HTERT RPE-1 (cell line): ENCODE results near the gene CRHR2.

Experiments
- in situ Hi-C: fragments of 300-500 bp; cut with MboI; formaldehyde crosslinking; loops from 4 replicates; pipeline ENCODE4 v1.14.3; 2020; ENCODE audit warnings: low sequenced_read_pairs

CRHR2 gene

DNA sequence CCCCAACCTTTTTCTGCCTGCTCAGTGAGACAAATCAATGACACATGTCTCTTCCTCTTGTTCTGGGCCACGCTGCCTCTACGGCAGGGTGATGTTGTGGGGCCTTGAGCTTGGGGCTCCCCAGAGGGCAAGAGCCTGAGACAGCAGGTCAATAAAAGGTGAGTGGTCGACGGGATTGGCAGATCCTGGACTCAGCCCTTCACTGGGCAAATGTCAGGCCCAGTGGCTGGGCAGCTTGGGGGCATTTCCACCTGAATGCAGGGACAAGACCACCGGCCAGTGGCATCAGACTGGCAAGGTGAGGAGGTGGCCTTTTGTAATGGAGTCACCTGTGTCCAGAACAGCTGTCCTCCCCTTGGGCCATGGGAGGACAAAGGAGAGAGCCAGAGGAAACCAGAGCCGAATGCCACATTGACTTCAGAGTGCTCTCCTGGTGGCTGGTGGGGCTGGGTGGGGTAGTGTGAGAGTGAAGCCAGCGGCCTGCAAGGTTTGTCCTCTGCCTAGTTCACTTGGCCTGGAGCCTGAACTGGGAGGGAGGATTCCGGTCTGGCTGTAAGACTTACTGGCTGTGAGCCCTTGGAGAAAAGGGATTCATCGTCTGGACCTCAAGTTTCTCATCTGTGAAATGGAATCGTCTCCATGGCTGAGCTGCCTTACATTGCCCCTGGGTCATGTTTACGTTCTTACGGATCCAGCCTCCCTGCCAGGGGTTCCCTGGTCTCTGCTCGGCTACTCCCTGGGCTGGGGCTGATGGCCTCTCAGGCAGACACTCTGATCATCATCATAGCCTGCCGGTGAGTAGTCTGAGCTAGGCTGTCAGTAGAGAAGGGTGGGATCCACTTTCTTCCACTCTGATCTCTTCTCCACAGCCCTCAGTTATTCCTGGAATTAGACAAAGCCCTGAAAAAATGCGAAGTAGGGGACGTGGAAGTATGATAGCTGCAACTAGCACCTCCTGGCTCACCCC is 25.4 kb upstream of the CRHR2 start:
- in situ Hi-C loops, result no loop called here

DNA sequence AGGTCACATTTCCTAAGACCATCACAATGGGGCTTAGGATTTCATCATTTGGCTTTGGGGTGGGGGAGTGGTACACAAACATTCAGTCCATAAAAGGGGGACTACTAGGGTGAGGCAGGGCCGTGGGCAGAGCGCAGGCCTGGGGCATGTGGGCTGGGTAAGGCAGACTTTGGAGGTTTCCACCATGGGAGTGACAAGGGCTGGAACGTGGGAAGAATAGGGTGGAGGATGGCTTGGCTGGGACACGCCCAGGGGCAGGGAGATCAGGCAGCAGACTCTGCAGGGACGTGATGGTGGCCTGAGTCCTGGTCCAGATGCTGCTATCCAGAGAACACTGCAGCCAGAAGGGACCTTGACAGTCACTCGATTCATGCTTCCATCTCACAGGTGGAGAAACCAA is 24.7 kb upstream of the CRHR2 start:
- in situ Hi-C loops, result no loop called here

DNA sequence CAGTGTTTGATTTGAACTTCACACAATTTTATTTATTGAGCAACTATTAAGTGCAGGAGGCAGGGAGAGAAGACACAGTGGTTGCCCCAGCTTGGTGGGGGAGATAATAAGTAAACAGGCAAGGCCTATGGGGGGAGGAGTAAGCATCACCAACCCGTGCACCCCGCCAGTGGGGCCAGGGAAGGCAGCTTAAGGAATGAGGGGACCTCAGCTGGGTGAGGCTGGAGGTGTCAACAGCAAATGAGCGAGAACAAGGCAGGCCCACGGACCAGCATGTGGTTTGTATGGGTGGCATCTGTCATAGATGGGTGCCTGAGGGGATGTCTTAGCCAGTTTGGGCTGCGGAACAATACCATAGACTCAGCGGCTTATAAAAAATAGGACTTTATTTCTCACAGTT is 24.1 kb upstream of the CRHR2 start:
- in situ Hi-C loops, result no loop called here

DNA sequence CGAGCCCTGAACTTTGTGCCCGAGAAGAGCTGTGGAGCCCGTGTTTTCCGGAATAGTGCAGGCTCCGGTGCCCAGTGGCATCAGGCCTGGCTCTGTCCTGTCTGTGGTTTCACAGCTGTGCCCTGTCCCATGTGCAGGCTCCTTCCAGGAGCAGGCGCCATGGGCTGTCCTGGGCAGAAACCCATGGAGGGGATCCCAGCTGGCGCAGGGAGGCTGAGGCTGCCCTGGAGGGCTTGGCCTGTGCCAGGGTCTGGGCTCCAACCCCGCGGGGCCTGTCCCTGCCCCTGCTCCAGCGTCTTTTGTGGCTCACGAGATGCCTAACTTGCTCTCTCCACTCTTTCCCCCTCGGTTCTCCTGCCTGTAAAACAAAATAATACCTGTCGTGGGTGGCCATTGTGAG is 23.3 kb upstream of the CRHR2 start:
- in situ Hi-C loops, result no loop called here

DNA sequence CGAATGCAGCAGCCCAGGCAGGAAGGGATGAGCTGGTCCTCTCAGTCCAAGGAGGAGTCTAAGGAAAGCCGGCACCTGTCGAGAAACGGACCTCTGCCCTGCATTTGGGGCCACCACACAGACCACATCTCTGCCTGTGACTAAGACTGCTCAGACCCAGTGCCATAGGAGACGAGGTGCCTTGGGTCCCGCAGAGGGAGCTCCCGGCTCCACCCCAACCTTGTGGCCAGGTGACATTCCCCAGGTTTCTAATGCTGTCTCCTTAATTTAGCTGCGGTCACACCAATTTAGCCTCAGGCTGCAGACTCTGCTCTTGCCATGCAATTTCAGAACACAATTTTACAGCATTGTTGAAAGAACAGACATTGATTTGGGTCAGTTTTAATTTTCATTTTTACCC is 22.8 kb upstream of the CRHR2 start:
- in situ Hi-C loops, result no loop called here

DNA sequence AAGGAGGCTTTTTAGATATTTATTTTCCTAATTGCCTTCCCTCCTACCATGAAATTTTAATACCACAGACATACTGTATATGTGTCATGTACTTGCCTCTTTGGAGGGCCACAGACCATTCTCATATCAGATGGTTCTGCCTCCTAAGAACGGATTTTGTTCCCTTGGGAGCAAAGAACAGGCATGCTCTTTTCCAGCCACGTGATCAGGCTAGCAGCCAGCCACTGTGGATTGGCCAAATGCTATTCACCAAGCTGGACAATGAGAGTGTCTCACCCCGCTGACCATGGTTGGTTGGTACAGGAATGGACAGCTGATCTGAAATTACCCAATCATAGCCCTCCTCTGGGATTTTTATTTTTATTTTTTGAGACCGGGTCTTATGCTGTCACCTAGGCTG is 21.5 kb upstream of the CRHR2 start:
- in situ Hi-C loops, result no loop called here

DNA sequence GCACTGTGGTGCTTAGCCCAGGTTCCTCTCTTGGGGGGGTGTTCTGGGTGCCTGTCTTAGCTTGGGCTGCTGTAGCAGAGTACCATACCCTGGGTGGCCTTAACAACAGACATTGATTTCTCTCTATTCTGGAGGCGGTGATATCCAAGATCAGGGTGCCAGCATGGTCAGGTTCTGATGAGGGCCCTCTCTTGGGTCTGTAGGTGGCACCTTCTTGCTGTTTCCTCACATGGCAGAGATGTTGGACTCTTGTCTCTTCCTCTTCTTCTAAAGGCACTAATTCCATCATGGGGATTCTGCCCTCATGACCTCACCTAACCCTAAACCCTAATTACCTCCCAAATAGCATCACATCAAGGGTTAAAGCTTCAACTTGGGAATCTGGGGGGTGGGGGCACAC is 19.9 kb upstream of the CRHR2 start:
- in situ Hi-C loops, result no loop called here

DNA sequence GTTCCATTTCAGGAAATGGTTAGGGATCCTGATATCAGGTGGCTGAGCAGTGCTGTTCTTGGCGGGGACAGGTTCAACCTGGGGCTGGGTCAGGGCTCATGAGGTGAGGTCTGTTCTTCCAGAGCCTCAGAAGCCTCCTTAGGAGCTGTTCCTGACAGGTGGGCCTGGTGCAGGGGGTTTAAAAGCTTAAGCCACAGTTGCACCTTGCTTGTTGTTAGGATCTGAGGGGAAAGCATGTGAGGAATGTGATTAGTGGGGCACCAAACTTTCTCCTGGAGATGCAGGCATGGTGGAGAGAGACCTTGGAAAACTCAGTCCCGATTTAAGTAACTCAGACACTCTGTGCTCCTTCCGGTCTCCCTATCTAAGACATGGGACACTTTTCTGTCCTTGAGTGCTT is 18.7 kb upstream of the CRHR2 start:
- in situ Hi-C loops, result no loop called here

DNA sequence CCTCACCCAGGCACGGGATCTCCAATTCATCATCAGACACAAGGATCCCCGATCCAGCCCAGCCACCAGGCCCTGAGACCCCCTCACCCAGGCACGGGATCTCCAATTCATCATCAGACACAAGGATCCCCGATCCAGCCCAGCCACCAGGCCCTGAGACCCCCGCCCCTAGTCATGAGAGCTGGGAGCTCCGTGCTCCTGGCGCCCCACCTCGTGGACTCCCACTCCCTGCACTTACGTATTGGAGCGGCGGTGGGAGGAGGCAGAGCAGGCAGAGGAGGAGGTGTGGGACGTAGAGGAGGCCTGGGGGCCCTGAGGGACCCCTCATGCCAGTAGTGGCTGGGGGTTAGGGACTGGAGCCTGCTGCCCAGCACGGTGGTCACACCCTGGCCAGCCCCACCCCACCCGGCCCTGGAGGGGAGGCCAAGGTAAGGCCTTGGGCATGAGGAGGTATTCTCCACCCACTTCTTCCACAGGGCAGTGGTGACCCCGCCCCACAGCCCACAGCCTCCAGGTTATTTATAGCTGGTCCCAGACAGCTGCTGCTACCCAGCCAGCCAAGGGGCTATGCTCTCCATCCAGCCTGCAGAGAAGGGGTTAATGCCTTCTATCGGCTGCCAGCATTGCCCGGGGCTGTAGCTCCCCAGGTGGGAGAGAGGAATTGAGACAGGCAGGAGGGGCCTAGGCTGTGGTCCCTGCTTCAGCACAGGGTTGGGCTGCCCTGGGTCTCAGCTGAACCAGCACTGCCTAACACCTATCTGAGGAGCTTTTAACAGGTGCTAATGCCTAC is 17.6 kb upstream of the CRHR2 start:
- in situ Hi-C loops, result no loop called here

DNA sequence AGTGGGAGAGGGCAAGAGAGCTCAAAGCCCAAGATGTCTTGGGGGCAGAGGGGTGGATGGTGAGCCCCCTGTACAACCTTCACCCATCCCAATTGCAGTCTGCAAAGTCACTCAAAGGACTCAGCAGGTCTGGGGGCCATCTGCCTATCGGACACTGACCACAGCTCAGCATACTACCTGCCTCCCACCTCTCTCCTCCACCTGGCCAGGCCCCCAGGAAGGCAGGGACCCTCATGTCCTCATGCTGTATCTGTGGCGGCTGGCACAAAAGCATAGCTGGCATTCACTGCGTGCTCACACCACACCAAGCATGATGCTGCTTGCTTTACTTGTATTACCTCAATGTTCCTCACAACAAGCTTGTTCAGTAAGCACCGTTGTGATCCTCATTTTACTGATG is 16.2 kb upstream of the CRHR2 start:
- in situ Hi-C loops, result no loop called here

DNA sequence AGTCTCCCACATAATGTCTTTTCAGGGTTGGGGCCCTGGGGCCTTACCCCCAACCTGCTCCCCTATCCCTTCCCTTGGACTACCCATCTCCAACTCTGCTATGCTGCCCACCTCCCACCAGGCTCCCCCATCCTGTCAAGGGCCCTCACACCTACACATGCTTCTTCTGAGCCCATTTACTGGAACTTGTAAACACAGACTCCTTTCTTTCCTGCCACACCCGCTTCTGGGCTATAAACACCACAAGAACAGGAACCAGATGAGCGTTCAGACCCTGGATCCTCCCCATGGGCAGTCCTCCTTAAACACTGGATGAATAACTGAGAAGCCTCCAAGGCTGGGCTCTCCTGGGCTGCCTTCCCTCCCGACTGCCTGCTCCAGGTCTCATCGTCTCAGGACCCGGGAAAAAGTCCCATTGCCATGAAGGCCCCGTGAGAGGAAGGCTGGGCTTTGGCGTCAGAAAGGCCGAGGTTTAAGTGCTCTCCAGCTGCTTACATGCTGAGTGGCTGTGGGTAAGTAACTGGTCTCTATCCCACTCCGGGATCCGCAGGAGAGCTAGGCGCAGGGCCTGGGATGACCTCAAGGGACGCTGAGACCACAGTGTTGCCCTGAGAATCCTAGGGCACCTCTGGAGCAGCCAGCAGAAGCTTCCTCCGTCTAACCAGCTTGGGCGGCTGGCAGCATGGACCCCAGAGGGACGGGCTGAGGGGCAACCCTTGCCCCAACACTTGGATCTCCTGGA is 15.6 kb upstream of the CRHR2 start:
- in situ Hi-C loops, result no loop called here

DNA sequence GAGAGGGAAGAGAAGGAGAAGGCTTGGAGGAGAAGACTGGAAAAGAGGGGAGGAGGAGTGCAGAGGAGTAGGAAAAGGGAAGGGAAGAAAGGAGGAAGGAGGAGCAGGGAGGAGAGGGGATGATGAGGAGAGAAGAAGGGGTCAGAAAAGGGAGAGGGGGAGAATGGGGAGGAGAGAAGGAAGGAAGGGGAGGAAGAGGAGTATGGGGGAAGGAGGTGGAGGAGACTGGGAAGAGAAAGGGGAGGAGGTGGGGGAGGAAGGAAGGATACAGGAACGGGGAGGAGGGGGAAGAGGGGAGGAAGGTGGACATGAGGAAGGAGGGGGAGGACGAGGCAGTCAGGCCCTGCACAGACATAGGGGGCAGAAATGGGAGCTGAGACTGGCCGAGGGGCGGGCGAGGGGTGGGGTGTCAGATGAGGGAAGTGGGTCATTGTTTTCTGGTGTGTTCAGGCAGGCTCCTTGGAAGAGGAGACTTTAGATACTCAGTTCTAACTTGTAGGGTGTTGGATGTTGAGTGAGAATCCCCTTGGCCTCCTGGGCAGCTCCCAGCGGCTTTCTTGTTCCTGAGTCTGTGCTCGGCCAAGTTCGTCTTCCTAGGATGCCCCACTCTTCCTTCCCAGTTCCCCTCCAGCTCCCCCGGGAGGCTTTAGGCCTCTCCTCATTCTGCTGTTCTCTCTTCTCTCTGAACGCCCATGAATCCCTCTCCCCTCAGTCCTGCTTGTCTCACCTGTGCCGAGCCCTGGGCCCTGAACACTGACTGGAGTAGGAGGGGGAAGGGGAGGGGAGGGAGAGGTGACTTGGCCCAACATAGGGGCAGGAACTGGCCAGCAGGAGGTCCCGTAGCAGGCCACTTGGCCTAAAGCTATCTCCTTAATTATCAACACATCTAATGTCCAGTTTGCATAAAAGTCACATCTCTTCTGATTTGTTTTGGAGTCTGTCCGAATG is 12.8 kb upstream of the CRHR2 start:
- in situ Hi-C loops, result no loop called here

DNA sequence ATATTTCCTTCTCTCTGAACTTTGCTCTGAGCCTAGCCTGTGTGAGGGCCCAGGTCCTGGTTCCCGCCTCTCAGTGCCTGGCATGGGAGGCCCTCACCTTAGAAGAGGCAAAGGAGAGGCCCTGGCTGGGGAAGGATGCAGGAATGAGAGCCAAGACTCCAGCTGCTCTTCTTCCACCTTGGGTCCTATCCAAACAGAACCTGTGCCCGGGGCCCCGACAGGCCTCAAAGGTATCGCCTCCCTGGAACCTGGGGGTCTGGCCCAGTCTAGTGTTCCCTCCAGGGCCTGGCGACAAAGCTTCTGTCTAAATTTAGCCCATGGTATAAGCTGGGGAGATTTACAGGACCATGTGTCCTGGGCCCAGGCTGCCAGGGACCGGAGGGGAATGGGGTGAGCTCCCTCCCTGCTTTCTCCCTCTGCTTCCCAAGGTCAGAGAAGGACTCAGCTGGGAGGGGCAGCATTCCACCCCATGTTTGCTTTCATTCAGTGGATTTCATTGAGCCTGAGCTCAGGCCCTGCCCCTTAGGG is 12.0 kb upstream of the CRHR2 start:
- in situ Hi-C loops, result no loop called here

DNA sequence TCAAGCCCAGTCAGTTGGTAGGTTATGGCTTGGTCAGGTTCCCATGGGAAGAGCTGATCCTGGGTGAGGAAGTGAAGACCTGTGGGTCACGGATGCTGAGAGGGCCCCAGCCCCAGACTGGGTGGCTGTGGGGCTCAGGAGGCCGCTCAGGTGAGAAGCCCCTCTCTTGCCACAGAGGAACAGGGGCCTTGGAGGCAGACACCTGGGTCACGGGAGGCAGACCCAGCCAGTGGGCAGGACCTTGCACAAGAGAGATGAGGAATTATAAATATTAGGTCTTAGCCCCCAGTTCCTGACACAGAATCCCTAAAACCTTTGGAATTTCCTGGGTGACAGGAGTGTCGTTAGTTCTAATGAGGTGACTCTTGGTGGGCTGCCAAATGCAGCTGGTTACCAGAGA is 10.6 kb upstream of the CRHR2 start:
- in situ Hi-C loops, result no loop called here

DNA sequence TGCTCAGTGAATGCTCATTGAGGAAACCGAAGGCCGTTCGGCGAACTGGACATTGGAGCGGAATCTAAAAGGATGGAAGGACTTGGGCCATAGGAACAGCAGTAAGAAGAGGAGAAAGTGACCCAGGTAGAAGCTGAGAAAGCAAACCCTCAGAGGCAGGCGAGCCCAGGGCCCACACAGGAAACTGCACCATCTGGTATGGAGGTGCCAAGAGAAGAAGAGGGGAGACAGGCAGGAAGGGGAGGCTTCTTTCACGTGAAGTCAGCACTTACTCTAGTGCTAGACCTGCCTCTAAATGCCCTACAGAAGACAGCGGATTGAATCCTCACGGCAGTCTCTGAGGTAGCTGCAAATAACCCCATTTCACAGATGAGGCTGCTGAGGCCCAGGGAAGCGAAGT is 10.2 kb upstream of the CRHR2 start:
- in situ Hi-C loops, result no loop called here

DNA sequence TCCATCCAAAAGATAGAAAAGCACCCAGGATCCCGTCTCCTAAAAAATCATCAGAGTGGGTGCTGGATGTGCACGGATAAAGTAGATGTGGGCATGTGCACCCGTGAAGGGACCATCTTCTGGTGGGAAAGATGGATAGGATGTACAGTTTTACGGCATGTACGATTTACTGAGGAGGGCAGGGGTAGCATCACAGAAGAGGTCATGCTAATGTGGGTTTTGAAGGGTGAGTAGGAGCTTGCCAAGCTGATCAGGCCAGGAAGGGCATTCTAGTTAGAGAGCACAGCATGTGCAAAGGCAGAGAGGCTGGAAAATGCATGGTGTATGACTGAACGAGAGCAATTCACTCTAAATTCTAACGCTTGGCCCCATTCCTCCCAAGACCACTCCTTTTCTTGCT is 7.8 kb upstream of the CRHR2 start:
- in situ Hi-C loops, result no loop called here

DNA sequence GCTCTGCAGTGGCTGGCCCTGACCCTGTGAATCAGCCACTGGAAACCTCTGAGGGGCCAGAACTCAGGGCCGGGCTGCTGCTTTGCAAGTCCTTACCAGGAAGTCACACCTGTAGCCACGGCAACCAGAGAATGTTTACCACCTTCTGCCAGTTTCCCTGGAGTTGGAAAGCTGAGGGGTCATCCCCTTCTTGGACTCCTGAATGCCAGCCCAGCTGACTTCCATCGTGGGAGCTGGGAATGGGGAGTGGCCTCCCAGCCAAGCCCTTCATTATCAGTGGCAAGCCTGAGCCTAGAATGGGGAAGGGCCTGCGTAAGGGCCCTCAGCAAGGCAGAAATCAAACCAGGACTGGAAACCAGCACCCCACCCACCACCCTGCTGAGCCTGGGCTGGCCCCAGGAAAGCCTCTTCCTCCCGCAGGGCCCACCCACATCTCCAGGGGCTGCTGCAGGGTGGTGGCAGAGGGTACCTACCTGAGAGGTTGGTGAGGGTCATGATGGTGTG is 6.5 kb upstream of the CRHR2 start:
- in situ Hi-C loops, result no loop called here

DNA sequence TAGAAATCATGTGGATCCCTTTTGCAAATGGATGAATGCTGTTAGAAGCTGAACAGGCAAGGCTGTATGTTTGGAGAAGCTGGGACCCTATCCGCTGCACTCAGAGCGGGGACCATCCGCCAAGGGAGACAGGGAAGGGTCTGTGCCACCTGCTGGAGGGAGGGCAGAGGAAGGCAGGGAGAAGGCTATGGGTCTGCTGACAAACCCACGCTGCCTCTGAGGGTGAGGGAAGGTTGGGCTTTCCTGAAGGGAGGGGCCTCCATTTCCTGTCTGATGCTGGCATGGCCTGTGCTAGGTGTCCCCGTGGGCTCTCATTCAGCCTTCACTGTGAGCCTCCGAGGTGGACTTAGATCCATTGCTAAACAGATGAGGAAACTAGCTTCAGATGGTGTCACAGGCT is 5.3 kb upstream of the CRHR2 start:
- in situ Hi-C loops, result no loop called here

DNA sequence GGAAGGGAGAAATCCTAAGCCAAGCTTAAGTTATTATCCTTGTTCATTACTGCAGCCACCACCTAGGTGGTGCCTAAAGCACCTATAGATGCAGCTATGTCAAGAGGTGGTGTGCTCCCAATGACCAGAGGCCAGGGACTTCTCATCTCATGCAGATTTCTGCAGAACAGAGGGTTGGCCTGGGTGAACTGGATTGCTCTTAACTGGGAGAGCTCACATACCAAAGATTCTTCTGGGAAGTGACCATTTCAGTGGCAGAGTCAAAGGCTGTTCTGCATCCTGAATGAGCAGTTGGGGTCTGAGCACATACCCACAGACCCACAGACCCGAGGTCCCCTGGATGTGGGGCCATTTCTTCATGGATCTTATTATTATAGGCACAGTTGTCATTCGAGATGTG is 2.1 kb upstream of the CRHR2 start:
- in situ Hi-C loops, result no loop called here

DNA sequence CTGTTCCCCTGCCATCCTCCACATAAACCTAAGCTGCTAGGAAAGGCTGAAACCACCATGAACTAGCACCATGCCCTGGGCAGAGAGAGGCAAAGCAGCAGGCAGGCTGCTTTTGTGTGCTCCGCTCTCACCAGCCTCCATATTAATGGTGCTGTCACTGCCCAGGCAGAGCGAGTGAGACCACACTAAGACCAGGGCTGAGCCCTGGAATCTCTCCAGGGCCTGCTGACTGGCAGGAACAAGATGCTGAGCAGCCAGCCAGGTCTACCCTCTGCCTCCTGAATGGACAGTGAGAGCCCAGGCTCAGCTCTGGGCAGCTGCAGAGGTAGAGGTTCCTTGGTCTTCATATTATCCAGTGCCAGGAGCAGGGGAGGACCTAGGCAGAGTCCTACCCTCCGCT is 1.6 kb upstream of the CRHR2 start:
- in situ Hi-C loops, result no loop called here
